ENCODE data around the gene ANKK1.

GRCh38 chr11:113356203-113356602 lies 31.4 kb upstream of the ANKK1 start:
- TF ChIP-seq REST (IDR thresholded peaks at IDR 0.05; ENCODE audit: low read depth) (no peak), CEBPB (IDR thresholded peaks at IDR 0.05) (no peak), MAX (IDR thresholded peaks at IDR 0.05) (no peak)

All from Ishikawa (cell line).